Measurements from ENCODE around the gene SFRP5.

The SFRP5 gene

GRCh38 chr10:97785231-97785630, 13.4 kb upstream of the SFRP5 start:
- DNase-seq = no peak

- no peak for DNase-seq
Measured at GRCh38 chr10:97784200-97784810, 12.5 kb upstream of the SFRP5 start.

- DNase-seq = no peak
Measured at GRCh38 chr10:97782455-97783228, 10.8 kb upstream of the SFRP5 start.

- DNase-seq = no peak
Measured at GRCh38 chr10:97781618-97782331, 10.0 kb upstream of the SFRP5 start.

- DNase-seq = no peak
Measured at GRCh38 chr10:97780841-97781617, 9.2 kb upstream of the SFRP5 start.

GRCh38 chr10:97779975-97780374, 8.2 kb upstream of the SFRP5 start:
- DNase-seq = no peak

GRCh38 chr10:97779492-97779891, 7.7 kb upstream of the SFRP5 start:
- no peak for DNase-seq

GRCh38 chr10:97778452-97779302, 6.9 kb upstream of the SFRP5 start:
- DNase-seq = no peak

- DNase-seq = no peak
Measured at GRCh38 chr10:97777143-97777542, 5.3 kb upstream of the SFRP5 start.

- DNase-seq = no peak
Measured at GRCh38 chr10:97774811-97775294, 3.1 kb upstream of the SFRP5 start.

GRCh38 chr10:97773096-97773495, 1.3 kb upstream of the SFRP5 start:
- DNase-seq = no peak

- no peak for DNase-seq
Measured at GRCh38 chr10:97771055-97771891, 526 bp downstream of the SFRP5 start.

- DNase-seq = no peak
Measured at GRCh38 chr10:97770255-97770654, 1.5 kb downstream of the SFRP5 start.

GRCh38 chr10:97768322-97769315, 3.2 kb downstream of the SFRP5 start:
- no peak for DNase-seq

GRCh38 chr10:97766996-97767924, 4.5 kb downstream of the SFRP5 start:
- no peak for DNase-seq

- no peak for DNase-seq
Measured at GRCh38 chr10:97766106-97766810, 5.5 kb downstream of the SFRP5 start.

- no peak for DNase-seq
Measured at GRCh38 chr10:97765201-97765600, 6.6 kb downstream of the SFRP5 start.

GRCh38 chr10:97764519-97764931, 7.3 kb downstream of the SFRP5 start:
- DNase-seq = no peak

All from stimulated activated CD4-positive, alpha-beta T cell treated with anti-CD3 and anti-CD28 coated beads, Interleukin-4, amount 100 ng/mL, for 24 hours (primary cell).